ENCODE measurements around the gene NCAM2.

GRCh38 chr21:21481239-21481638 is 483.0 kb downstream of the NCAM2 start:
- no peak for TF ChIP-seq GATA3 (IDR thresholded peaks at IDR 0.05; ENCODE audit: low read depth, low read length)
- TF ChIP-seq GATA2 (IDR thresholded peaks at IDR 0.05; ENCODE audit: low read depth, low read length), result no peak

Measured in SH-SY5Y (cell line).